D721Med (cell line): ENCODE measurements around the gene AIG1.

Experiments
- DNase-seq: peaks from one replicate; pipeline ENCODE4 v3.0.0; 2011; ENCODE audit warnings: low spot score; ENCODE audit not compliant: insufficient read length
- FAIRE-seq: peaks from 2 replicates; lab custom pipeline; 2011; peaks lifted over from hg19 to GRCh38; lab: Jason Lieb, UNC
- CTCF ChIP-seq: IDR thresholded peaks from 2 replicates; pipeline ENCODE4 v1.5.1; 2012; ENCODE audit warnings: mild to moderate bottlenecking, control low read depth; ENCODE audit not compliant: insufficient read depth; ENCODE audit errors: missing control alignments

Gene AIG1

DNA sequence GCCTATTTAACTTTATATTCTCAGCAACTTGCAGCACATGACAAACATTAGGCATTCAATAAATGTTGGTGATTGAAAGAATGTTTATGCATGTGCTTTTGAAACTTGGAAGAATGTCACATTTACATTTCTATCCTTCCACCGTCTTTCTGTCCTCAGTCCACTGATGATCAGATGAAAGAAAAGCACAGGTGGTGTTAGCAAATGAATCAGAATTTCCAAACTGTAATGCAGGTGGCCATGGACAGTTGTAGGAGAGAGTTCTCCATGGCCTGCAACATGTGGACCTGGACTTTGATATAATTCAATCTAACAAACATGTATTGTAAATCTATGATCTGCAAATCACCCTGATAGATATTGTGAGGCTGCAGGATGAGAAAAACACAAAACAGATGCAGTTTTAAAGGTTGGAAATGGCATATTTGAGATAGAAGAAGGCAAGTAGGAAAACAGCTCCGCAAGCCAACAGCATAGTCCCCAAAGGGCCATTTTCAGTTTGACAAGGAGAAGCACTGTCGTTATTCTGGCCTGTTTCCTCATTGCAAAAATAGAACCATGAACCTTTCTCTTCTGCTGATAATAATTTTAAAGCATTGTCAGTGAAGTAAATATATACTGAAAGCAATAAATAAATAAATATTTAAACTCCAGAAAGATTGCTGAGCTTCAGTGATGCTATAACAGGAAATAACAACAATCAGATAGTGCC is 119.4 kb downstream of the AIG1 start:
- no peak for TF ChIP-seq CTCF
- DNase-seq (no peak), FAIRE-seq (no peak)

- no peak for FAIRE-seq
- TF ChIP-seq CTCF: no peak
- no peak for DNase-seq
Observed at GRCh38 chr6:143180826-143181225, 120.1 kb downstream of the AIG1 start.

- FAIRE-seq (no peak), DNase-seq (no peak)
- no peak for TF ChIP-seq CTCF
Observed at GRCh38 chr6:143183666-143184065, 123.0 kb downstream of the AIG1 start.

DNA sequence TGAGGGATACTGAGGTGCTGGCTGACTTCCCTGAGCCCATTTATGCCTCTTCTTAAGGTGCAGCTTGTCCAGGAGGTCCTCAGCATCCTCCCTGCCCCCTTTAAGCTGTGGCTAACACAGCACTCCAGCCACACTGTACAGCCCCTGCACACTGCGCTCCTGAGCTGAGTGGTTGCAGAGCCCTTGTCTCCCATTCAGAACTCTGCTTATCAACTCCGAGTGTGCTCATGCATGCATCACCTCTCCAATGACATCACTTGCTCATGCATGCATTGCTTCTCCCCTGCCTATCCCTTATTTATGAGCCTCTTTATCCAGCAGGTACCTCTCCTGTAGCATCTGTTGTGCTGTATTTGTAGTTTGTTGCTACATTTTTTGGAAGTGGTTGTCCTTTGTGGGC is 124.6 kb downstream of the AIG1 start:
- no peak for FAIRE-seq
- no peak for DNase-seq
- no peak for TF ChIP-seq CTCF

DNA sequence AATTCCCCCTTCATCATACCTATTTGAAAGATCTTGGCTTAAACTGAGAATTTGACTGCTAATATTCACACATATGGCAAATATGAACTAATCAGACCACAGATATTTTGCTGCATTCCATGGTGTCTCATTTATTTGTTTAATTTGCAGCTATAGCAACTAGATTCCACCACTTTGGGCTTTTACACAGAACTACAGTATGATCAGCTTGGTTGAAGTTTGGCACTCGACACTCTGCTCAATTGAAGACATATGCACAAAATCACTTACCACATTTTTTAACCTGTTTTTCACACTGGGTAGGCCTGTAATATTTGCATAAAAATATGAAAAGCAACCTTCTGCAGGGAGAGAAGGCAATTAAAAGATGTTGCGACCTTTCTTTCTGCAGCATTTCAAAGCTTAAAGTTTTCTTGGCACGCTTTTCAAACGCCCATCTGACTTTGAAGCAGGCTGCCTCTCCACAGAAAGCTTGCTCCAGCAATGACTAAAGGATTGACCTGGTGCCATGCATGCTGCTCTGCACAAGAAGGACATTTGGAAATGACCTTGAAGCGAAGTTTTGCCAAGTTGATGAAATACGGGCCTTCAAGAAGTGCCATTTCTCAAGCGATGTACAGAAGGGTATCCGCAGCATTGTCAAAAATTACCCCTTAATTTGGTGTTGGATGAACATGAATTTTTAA is 126.7 kb downstream of the AIG1 start:
- no peak for DNase-seq
- no peak for TF ChIP-seq CTCF
- FAIRE-seq: no peak

DNA sequence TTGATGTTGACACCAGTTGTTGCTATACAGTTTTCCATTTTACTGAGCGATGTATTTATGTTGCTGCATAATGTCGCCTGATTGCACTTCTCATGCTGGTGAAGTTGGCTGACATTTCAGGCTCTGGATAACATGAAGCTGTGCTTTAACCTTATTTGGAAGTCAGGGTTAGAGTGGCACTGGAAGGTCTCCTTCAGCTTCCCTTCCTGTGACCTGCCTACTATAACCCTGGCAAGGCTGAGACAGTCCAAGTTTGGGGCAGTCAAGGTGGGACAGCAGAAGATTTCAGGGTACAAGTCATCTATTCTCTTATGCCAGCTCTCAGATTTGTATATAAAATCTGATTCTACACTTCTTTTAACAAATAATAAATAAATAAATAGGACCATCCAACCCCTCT is 127.6 kb downstream of the AIG1 start:
- no peak for TF ChIP-seq CTCF
- FAIRE-seq: no peak
- DNase-seq: no peak

DNA sequence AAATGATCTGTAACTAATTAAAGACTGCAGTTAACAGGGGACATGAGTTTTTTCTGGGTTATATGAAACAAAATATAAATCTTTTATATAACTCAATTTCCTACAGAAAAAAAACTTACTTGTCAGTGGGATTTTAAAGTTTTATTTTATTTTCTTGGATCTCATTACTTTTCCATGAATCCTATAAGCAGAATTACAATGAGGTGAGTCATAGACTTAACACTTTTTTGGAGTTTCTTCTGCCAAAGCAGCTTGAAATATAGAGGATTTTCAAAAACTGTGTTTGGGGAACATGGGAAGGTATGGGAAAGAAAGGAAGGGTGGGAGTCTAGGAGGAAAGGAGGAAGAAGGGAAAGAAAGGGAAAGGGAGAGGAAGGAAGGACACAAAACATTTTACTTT is 130.7 kb downstream of the AIG1 start:
- FAIRE-seq: no peak
- no peak for TF ChIP-seq CTCF
- DNase-seq: no peak
